ENCODE results near the gene PDGFC.

The PDGFC gene

GRCh38 chr4:156782491-156782890, 189.1 kb downstream of the PDGFC start:
- DNase-seq (ENCODE audit: low read depth in 2 of 2) = no peak

DNA sequence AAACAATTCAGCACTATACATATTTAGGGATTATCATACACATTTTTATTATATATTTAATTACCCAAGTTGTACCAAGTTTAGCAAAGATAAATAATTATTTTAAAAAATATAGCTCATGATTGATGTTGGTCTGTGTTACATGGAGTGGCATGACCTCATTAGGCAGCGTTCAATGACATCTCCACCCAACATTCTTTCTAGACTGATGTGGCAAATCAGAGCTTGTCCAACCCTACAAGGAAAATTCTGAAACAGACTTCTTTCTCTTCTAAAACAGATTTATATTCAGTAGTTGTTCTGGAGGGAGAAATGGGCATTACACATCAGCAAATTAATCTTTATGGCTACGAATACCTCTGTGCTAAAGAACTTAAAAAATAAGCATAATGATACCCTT, 189.7 kb downstream of the PDGFC start:
- no peak for DNase-seq (ENCODE audit: low read depth in 2 of 2)

GRCh38 chr4:156779774-156780173, 191.8 kb downstream of the PDGFC start:
- DNase-seq (ENCODE audit: low read depth in 2 of 2) = no peak

GRCh38 chr4:156779042-156779441, 192.6 kb downstream of the PDGFC start:
- DNase-seq (ENCODE audit: low read depth in 2 of 2) = no peak

DNA sequence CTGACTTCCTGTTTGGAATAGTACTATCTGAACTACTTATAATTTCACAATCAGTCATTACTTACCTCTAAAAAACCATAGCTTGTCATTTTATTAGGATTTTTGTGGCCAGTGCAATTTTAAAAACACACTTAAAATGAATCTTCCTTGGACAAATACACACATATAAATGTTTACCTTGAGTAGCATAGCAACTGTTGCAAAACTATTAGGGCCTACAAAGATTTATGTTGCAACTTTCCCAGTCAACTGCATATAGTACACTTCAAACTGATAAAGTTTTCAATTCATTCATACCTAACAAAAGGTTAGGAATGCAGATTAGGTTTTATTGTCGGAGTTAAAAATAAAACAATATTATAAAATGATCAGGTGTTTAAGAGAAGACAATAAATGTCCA, 193.0 kb downstream of the PDGFC start:
- DNase-seq (ENCODE audit: low read depth in 2 of 2) = no peak

DNA sequence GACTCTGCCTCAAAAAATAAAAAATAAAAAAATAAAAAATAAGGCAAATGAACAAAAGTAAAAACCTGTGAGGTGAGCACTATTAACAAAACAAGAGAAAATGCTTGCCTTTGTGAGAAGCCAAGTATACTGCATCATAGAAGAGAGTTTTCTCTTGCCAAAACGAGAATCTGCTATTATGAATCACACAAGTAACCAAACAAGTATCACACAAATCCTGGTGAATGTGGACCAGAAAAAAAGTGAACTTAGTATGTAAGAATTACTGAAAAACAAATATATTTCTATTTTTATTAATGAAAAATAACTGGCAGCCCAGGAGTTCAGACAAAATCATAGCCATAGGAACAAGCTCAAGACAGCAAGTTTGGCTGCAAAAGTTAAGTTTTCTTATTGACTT, 193.5 kb downstream of the PDGFC start:
- no peak for DNase-seq (ENCODE audit: low read depth in 2 of 2)

- no peak for DNase-seq (ENCODE audit: low read depth in 2 of 2)
These were observed 195.8 kb downstream of the PDGFC start for GRCh38 chr4:156775813-156776212.

- DNase-seq (ENCODE audit: low read depth in 2 of 2) = no peak
These were observed 197.2 kb downstream of the PDGFC start for GRCh38 chr4:156774422-156774821.

- no peak for DNase-seq (ENCODE audit: low read depth in 2 of 2)
These were observed 197.8 kb downstream of the PDGFC start for GRCh38 chr4:156773648-156774357.

GRCh38 chr4:156771171-156771837, 200.3 kb downstream of the PDGFC start:
- DNase-seq (ENCODE audit: low read depth in 2 of 2) = no peak

- DNase-seq (ENCODE audit: low read depth in 2 of 2) = no peak
These were observed 201.5 kb downstream of the PDGFC start for GRCh38 chr4:156770140-156770539.

- no peak for DNase-seq (ENCODE audit: low read depth in 2 of 2)
These were observed 203.6 kb downstream of the PDGFC start for GRCh38 chr4:156767911-156768415.

DNA sequence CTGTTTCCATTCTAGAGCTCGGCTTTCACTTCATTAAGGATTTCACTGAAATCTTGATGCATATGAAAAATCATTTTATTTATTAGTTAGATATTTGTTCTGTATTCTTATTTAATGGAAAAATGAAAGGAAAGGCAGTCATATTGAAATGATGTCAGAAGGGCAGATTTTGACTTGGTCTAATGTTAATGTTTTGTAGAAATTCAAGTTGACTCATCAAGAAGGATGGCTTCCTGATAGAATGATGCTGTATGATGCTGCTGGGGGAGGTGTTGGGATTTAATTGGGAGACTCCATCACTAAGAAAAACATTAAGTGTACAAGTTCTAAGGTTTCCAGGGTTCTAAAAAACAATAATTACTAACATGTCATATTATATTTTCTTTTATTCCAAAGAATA, 204.8 kb downstream of the PDGFC start:
- DNase-seq (ENCODE audit: low read depth in 2 of 2) = no peak

DNA sequence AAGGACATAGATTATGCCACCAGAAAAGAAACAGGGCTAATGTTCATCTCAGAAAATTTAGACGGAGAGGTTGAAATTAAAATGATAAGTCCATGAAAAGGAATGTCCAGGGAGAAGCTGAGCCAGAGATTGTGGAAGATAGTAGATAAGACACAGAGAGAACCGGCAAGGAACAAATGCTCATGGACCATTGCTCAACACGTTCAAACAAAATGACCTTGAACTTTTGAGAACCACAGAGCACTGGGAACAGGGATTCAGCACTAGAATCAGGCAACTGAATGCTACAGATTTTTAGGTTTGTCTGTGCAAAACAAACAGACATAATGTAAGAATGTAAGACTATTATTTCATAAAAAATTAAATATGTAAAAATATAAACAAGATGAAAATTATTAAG, 206.3 kb downstream of the PDGFC start:
- DNase-seq (ENCODE audit: low read depth in 2 of 2) = no peak

DNA sequence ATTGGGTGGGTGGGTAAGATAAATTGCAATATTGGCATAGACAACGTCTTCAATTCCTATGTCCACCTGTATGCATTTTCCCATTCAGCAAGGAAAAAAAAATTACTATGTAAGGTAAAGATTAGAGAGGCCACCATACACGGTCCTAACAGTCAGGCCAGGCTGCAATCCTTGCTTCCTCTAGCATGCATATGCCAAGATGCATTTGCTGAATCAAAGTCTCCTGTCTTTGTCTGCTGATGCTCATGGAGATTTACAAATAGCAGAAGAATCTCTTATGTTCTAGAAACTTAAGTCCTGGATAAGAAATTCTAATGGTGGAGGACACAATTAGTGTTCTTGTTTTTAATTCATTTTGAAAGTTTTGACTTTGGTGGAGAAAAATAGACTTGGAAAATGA, 206.8 kb downstream of the PDGFC start:
- DNase-seq (ENCODE audit: low read depth in 2 of 2) = no peak

DNA sequence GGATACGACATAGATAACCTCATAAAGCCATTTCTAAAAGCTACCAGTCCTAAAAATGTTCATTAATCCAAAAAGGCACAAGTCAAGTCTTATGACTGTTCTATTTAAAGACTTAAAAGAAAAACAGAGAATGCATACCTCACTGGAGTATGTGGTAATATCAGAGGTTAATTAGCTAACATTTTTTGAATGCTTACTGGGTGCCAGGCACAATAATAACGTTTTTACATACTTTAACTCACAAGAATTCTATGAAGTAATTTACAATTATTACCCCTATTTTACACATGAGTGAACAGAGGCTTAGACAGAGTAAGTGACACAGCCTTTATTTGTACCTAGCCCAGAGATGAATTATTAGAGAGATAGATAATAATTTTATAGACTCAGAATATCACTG, 207.5 kb downstream of the PDGFC start:
- no peak for DNase-seq (ENCODE audit: low read depth in 2 of 2)

DNA sequence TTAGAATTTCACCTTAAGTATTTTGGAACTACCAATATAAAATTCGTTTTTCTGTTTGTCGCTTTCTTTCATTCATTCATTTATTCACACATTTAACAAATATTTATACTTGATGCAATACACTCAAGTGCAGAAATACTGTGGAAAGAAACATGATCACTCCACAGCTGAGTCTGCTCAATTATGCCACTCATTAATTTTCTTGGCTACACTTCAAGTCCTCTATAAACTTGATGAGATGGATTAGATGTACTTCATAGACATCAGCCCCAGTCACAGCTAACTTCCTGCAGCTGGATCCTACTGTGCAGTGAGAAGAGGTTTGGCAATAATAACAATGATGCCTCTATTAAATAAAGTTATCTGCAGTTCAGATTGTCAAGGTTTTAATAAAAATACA, 208.1 kb downstream of the PDGFC start:
- DNase-seq (ENCODE audit: low read depth in 2 of 2) = no peak

GRCh38 chr4:156762851-156763250, 208.7 kb downstream of the PDGFC start:
- DNase-seq (ENCODE audit: low read depth in 2 of 2) = no peak

DNA sequence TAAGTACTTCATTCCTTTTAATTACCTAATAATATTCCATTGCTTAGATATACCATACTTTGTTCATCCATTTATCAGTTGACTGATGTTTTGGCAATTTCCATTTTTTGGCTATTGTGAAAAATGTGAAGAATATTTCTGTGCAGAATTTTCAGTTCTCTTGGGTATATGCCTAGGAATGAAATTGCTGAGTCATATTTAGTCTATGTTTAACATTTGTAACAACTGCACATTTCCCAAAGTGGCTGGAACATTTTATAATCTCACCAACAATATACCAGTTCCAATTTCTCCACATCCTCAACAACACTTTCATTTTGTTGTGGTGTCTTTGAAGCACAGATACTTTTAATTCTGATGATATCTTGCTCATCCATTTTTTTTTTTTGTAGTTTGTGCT, 215.5 kb downstream of the PDGFC start:
- no peak for DNase-seq (ENCODE audit: low read depth in 2 of 2)

GRCh38 chr4:156754832-156755570, 216.6 kb downstream of the PDGFC start:
- no peak for DNase-seq (ENCODE audit: low read depth in 2 of 2)

GRCh38 chr4:156751486-156751885, 220.1 kb downstream of the PDGFC start:
- no peak for DNase-seq (ENCODE audit: low read depth in 2 of 2)
